Hematopoietic multipotent progenitor cell treated with erythropoietin and hydrocortisone succinate and interleukin-3 and kit ligand, for 17 days (in vitro differentiated cells): Measurements from ENCODE around the gene CALU.

Experiments used
- DNase-seq: peaks from one replicate; pipeline ENCODE4 v3.0.0-alpha.2; 2015; ENCODE audit warnings: low spot score

CALU gene

DNA sequence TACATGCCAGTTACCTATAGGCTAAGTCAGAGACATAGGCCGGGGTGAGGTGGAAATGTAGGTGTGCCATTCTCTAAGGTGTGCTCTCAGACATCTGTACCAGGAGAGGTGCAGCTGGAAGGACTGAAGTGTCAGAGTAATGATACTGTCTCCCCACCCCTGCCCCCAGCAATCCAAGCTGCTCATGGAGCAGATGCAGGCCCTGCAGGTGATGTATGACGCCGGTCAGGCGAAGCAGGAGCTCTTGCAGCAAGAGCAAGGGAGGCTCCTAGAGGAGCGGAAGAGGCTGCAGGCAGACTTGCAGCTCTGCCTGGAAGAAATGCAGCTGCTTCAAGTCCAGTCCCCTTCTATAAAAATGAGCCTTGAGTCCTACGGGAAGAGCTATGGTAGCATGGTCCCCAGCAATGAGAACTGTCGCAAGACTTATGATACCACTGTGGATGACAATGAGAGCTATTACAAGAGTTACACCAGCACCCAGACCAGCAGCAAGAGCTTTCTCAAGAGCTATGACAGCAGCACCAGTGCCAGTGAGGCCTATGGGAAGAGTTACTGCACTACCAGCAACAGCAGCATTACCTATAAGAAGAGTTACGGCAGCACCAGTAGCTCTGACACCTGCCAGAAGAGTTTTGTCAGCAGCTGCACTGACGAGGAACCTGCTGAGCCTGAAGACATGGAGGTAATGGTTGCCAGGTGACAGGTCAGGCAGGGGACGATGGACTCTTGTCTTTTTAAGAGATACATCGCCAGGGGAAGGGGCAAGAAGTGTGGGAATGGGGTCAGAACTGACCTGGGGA lies 72.7 kb downstream of the CALU start:
- no peak for DNase-seq

DNA sequence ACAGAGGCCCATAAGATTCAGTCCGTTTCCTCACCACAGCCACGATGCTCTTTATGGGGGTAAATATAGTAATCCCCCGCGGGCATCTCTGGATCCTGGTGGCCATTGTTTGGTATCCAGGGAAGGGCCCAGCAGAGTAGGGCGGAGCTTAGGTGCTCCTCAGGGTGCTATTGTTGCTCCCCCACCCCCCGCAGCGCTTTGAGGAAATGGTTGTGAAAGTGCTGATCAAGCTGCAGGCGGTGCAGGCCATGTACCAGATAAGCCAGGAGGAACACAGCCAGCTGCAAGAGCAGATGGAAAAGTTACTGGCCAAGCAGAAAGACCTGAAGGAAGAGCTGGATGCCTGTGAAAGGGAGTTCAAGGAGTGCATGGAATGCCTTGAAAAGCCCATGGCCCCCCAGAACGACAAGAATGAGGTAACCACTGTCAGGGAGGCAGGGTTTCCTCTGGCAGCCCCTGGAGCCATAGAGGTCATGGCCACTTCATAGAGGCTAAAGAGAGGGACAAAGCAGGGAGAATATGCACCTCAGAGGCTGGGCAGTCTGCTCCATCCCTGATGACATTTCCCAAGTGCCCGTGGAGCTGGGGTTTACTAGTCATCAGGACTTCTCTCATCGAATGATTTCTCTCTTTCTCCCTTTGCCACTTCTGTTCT lies 73.5 kb downstream of the CALU start:
- DNase-seq: no peak

DNA sequence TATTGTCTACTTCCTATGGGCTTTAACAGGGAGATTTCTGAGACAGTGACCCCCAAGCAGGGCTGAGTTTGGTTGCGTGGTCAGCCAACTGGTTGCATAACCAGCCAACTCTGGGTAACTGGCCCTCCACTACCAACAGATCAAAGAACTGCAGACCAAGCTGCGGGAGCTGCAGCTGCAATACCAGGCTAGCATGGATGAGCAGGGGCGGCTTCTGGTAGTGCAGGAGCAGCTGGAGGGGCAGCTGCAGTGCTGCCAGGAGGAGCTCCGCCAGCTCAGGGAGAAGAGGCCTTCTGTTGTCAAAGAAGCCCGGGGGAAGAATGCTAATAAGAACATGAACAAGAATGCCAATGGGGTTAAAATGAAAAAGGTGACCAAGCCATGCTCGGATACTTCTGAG lies 75.3 kb downstream of the CALU start:
- no peak for DNase-seq

DNA sequence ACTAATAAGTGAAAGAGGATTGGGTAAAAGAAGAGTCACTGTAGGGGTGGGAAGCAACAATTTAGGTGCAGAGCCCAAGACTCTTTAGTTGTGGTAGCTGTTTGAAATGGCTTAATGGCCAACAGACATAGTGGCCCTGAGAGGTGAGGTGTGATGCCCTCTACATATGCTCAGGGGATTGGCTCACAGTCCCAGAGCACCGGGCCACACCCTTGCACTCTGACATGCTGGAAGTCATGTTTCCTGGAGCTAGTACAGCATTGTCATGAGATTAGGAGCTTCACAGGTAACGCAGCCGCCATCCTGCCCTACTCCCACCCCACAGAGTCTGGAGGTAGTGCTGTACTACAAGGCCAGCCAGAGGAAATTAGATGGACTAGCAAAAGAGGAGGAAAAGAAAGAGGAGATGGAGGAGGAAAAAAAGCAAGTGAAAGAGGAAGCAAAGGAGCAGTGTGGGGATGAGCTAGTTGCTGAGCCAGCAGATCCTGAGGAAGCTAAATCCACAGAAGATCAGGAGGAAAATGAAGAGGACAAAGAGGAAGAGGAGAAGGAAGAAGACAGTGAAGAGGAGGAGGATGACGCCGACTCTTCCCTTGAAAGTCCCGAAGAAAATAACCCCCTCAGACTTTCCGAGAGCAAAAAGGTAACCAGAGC lies 76.3 kb downstream of the CALU start:
- DNase-seq: no peak

DNA sequence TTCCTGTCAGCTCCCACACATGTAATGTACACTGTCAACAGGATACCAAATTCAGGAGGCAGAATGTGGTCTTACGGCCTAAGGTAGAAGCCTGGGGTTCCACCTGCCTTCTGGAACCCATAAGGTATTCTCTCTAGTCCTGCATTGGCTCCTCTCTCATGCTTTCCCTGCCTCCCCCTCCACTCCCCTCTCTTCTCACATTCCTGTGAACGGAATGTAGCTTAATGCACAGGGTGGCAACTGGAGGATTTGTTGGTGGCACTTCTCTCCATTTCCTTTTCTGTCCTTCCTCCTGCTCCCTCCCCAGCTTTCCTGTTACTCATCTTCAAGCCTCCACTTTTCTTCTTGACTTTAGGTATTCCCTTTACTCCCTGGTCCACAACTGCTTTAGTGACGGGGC lies 79.5 kb downstream of the CALU start:
- DNase-seq: no peak
